Peyer's patch (tissue), 4 donors: ENCODE results near the gene PKD2L1. TPM values are rescaled to one million over a fixed set of nuclear protein-coding genes. Genes with fewer than 3 reads are reported as not detected.

Experiments used
- DNase-seq, 3 donors: peaks; one replicate each; pipeline ENCODE4 v3.0.0-alpha.2; 2017 to 2019
- H3K27ac ChIP-seq, 4 donors: fragments of 200-600 bp; sonication (generic); one replicate each; pipeline ENCODE4 v1.5.1; 2016 to 2019
- H3K27me3 ChIP-seq, 2 donors: fragments of 200-600 bp; sonication (generic); one replicate each; pipeline ENCODE4 v1.5.1; 2019
- H3K36me3 ChIP-seq, 3 donors: fragments of 200-600 bp; sonication (generic); one replicate each; pipeline ENCODE4 v1.5.1; 2016 to 2019
- H3K4me1 ChIP-seq, 4 donors: fragments of 200-600 bp; sonication (generic); one replicate each; pipeline ENCODE4 v1.5.1; 2016 to 2019
- H3K4me3 ChIP-seq, 4 donors: fragments of 200-600 bp; sonication (generic); 1 replicate in 3 of 4; 2 replicates in 1 of 4; pipeline ENCODE4 v1.5.1; 2016 to 2019; ENCODE audit warnings: mild to moderate bottlenecking in 1 of 4
- H3K9me3 ChIP-seq, 4 donors: fragments of 200-600 bp; sonication (generic); one replicate each; pipeline ENCODE4 v1.5.1; 2016 to 2019; ENCODE audit warnings: mild to moderate bottlenecking in 1 of 4
- POLR2A ChIP-seq, 2 donors: fragments of 450-650 bp; IDR thresholded peaks; one replicate each; pipeline ENCODE4 v1.5.1; 2017; ENCODE audit warnings: antibody characterized with exemption in 2 of 2, mild to moderate bottlenecking in 2 of 2, moderate library complexity in 2 of 2
- total RNA-seq, 4 donors: library from RNA; depleted of rRNA; stranded (reverse); fragments of >200 nt; gene quantifications; one replicate each; pipeline ENCODE4 v1.1.0, GENCODE V29; 2016
- TF ChIP-seq, protein P1 (sequence below), 6 experiments: fragments of 450-650 bp in 4 of 6; fragments of 200-600 bp in 2 of 6; sonication (generic) in 1 of 6; IDR thresholded peaks; one replicate each; pipeline ENCODE4 v1.5.1; 2017 to 2019; ENCODE audit warnings: antibody characterized with exemption in 6 of 6, mild to moderate bottlenecking in 3 of 6, moderate library complexity in 1 of 6

PKD2L1 gene
- total RNA-seq, 4 donors from 2014 or later = not detected

DNA sequence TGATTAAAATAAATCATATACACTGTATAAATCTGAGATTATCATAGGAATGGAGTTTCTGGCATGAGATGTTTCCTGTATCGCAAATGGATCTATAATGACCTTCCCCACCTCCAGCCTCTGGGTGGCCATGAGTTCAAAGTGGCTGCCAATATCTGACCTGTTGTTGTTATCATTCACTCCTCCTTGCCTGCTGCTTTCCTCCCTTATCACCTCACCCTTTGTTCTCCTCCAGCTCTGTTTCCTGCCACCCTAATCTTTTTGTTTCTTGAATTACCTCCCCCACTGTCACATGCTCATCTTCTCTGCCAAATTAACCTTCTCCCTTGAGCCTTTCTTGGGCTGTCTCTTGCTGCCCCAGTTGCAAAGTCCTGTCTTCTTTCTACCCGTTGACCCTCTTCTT lies 29.0 kb upstream of the PKD2L1 start:
- Histone ChIP-seq H3K27ac (no peak overlapping the region), H3K4me3 (no peak overlapping the region), H3K4me1 (peaks cover 0 to 15% (median 0%) of the 10 kb centered on the region in 4 donors), H3K9me3 (no peaks in the 10 kb centered on the region), H3K27me3 (no peaks in the 10 kb centered on the region), H3K36me3 (peaks cover 0 to 32% (median 0%) of the 10 kb centered on the region in 3 donors)
- no peak for TF ChIP-seq POLR2A (IDR thresholded peaks at IDR 0.05)
- TF ChIP-seq, protein P1, sequence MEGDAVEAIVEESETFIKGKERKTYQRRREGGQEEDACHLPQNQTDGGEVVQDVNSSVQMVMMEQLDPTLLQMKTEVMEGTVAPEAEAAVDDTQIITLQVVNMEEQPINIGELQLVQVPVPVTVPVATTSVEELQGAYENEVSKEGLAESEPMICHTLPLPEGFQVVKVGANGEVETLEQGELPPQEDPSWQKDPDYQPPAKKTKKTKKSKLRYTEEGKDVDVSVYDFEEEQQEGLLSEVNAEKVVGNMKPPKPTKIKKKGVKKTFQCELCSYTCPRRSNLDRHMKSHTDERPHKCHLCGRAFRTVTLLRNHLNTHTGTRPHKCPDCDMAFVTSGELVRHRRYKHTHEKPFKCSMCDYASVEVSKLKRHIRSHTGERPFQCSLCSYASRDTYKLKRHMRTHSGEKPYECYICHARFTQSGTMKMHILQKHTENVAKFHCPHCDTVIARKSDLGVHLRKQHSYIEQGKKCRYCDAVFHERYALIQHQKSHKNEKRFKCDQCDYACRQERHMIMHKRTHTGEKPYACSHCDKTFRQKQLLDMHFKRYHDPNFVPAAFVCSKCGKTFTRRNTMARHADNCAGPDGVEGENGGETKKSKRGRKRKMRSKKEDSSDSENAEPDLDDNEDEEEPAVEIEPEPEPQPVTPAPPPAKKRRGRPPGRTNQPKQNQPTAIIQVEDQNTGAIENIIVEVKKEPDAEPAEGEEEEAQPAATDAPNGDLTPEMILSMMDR (IDR thresholded peaks at IDR 0.05) = peak in 2 of 6 experiments; percentile 5 to 18
- no peak for DNase-seq

- no peak for TF ChIP-seq POLR2A (IDR thresholded peaks at IDR 0.05)
- TF ChIP-seq, protein P1 (IDR thresholded peaks at IDR 0.05) = no peak
- no peak for DNase-seq
- Histone ChIP-seq H3K36me3 (peaks cover 0 to 40% (median 0%) of the 10 kb centered on the region in 3 donors), H3K27me3 (no peaks in the 10 kb centered on the region), H3K4me1 (peaks cover 0 to 8% (median 0%) of the 10 kb centered on the region in 4 donors), H3K9me3 (no peaks in the 10 kb centered on the region), H3K4me3 (no peak overlapping the region), H3K27ac (no peak overlapping the region)
Observed at GRCh38 chr10:100357059-100357858, 27.2 kb upstream of the PKD2L1 start.

- H3K27me3 ChIP-seq = no peaks in the 10 kb centered on the region
- no peak for DNase-seq
- no peak for TF ChIP-seq POLR2A (IDR thresholded peaks at IDR 0.05)
- TF ChIP-seq, protein P1 (IDR thresholded peaks at IDR 0.05) = no peak
- no peaks in the 10 kb centered on the region for H3K9me3 ChIP-seq
- H3K4me1 ChIP-seq = peaks cover 0 to 7% (median 0%) of the 10 kb centered on the region in 4 donors
- H3K27ac ChIP-seq = no peak overlapping the region
- H3K4me3 ChIP-seq = no peak overlapping the region
- H3K36me3 ChIP-seq = peaks cover 0 to 47% (median 0%) of the 10 kb centered on the region in 3 donors
Observed at GRCh38 chr10:100356067-100357017, 26.3 kb upstream of the PKD2L1 start.

- Histone ChIP-seq H3K27me3 (no peaks in the 10 kb centered on the region), H3K36me3 (peaks cover 0 to 41% (median 0%) of the 10 kb centered on the region in 3 donors), H3K9me3 (no peaks in the 10 kb centered on the region), H3K27ac (no peak overlapping the region), H3K4me1 (peaks cover 0 to 7% (median 0%) of the 10 kb centered on the region in 4 donors), H3K4me3 (no peak overlapping the region)
- TF ChIP-seq POLR2A (IDR thresholded peaks at IDR 0.05) = no peak
- TF ChIP-seq, protein P1 (IDR thresholded peaks at IDR 0.05) = no peak
- DNase-seq = no peak
Observed at GRCh38 chr10:100355086-100355485, 25.1 kb upstream of the PKD2L1 start.

GRCh38 chr10:100353770-100354485 lies 23.9 kb upstream of the PKD2L1 start:
- TF ChIP-seq, protein P1 (IDR thresholded peaks at IDR 0.05) = no peak
- TF ChIP-seq POLR2A (IDR thresholded peaks at IDR 0.05) = no peak

More at GRCh38 chr10:100353770-100354485, 23.9 kb upstream of the PKD2L1 start:
- Histone ChIP-seq H3K4me1 (no peaks in the 10 kb centered on the region), H3K27ac (no peak overlapping the region), H3K4me3 (no peak overlapping the region), H3K27me3 (no peaks in the 10 kb centered on the region), H3K9me3 (no peaks in the 10 kb centered on the region), H3K36me3 (peaks cover 0 to 41% (median 0%) of the 10 kb centered on the region in 3 donors)
- DNase-seq = no peak
